ENCODE data around the gene PRSS21.

Gene PRSS21

DNA sequence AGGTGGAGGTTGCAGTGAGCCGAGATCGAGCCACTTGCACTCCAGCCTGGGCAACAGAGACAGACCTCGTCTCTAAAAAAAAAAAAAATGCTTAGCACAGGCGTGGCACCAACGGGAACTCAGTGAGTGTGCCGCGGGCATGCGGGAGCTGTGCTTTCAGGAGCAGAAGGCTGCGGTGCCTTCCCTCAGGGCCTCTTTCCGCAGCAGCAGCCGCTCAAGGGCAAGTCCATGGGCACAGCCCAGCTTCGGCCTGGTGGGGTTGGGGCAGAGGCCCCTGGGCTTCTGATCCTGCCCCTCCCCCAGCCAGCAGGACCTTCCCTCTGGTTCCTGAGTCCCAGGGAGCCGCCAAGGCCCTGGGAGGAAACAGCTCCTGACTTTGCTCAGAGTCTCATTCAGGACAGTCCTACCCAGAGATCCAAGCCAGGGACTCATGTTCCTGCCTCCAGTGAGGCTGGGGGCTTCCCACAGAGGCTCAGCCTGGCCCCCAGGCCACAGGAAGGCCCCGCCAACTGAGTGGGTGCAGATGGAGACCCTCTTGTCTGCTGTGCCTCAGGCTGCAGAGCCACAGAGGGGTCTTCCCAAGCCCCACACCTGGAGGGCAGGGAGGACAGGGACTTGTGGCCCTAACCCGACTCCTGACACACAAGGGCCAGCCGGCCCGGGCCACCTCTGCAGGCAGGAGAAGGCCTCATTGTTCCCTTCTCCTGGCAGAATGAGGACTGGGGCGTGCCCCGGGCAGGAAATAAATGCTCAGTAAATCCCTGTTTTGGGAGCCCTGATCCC is 9.7 kb downstream of the PRSS21 start:
- DNase-seq, result no peak

DNA sequence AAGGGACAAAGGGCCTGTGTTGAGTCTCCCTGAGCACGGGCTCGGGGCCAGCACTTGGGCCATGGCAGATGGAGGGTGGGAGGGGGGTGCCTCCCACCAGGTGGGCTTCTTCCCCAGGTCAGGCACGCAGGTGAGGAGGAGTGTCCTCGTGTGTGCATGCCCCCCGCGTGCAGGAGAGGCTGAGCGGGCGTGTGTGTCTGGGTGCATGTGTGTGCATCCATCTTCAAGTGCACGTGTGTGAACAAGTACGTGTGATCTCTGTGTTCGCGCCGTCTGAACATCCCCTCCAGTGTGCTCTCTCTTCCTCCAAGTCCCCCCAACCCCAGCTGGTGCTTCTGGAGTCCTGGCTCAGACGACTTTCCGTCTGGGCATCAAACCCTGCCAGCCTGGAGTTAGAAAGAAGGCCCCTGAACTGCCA is 10.3 kb downstream of the PRSS21 start:
- DNase-seq, result no peak

DNA sequence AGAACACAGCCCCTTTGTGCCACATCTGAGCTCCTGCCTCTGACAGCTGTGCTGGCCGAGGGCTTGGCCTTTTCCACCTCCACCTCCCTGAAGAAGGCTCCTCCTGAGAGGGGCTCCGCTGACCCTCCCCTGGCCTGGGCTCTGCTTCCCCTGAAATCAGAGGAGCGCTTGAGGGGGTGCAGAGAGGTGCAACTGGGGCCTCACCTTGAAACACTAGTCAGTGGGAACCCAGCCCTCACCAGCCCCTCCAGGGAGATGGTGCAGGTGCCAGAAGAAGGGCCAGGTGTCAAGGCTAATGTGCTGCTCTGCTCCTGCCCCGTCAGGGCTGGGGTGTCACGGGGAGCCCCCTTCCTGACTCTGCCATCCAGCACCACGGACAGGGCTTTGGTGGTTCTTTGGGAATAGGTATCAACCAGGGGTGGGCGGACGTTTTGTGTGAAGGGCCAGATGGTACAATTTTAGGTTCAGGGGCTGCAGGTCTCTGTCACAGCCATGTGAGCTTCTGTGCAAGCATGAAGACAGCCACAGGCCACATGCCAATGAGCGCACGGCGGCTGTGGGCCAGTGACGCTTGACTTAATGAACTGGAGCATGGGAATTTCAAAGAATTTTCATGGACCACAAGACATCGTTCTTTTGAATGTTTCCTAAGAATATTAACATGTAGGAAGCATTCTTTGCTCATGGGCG is 10.9 kb downstream of the PRSS21 start:
- no peak for DNase-seq

DNA sequence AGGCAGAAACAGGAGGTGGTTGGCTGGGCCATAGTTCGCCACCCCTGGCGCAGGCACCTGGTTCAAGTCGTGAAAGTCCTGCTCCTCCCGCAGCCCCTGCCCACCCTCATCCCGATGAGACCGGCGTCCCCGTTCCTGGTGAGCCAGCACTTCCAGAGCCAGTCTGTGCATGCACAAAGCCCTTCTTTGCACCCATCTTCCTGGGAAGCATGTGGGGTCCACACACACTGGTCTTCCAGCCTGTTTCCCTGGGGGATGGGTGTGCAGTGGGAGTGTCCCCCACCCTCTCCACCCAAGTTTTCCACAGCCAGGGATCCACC is 11.4 kb downstream of the PRSS21 start:
- no peak for DNase-seq

DNA sequence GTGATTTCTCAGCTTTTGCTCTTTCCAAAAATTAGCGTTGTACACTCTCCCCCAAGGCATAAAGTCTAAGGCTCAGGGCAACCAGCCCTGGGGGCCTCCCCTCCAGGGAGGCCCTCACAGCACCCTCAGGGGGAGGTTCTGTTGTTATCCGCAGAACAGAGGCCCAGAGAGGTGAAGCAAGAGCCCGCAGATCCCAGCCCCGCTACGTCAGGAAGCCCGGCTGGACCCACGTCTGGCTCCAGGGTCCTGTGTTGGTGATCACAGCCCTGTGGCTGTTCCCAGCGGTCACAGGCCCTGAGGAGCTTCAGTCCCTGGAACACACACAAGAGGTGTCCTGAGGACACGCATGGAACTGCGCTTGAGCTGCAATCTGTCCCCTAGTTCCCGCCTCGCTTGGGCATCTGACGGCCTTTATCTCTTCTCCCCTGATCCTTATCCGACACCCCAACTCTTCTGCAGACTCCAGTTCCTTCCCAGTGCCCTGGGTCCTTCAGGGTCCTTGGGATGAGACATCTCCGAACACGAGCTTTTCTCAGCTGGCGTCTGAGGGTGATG is 11.9 kb downstream of the PRSS21 start:
- no peak for DNase-seq

DNA sequence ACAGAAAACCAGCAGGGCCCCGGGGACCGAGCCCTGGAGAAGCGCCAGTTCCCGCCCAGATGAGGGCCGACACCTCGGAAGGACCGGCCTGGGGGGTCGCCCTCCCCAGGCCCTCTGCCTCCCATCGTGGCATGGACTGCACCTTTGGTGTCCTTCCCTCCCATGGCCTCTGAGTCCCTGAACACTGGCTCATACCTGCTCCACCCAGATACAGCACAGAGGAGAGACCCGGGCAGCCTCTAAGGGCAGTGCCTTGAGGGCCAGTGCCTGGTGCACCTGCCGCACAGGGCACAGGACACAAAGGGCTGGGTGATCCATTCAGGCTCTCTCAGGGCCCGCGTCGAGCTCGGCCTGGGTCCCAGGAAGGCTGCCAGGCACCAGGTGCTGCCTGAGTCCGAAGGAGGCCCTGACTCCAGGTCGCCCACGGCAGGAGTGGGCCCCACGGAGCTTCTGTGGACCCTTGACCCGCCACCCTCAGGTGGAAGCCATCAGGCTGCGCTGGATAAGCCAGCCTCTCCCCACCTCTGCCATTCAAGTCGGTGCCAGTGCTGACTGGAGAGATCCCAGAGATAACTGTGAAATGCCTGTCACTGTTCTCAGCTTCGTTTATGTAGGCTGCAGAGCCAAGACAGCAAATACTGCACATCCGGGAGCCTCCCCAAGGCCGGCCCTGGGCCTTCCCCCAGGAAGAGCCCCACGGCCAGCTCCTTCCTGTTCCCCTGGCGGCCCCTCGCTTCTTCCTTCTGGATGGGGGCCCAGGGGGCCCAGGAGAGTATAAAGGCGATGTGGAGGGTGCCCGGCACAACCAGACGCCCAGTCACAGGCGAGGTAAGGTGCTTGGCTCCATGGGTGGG is 12.7 kb downstream of the PRSS21 start, which contains the start of gene ZG16B:
TSS of gene ZG16B (plus strand) at position 803 of the 854 bp plus-strand sequence. CDS start 139 bp downstream, outside the sequence.
- DNase-seq, result no peak

DNA sequence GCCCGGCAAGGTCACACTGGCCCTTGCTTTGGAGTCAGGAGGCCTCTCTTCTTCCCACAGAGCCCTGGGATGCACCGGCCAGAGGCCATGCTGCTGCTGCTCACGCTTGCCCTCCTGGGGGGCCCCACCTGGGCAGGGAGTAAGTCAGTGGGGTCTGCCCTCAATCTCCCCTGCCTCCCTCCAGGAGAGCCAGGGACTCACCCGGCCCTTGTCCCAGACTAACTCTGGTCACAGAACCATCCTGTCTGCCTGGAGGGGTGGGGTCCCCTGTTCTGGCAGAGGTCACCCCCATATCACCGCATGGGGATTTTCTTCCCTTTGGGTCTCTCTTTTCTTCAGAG is 13.3 kb downstream of the PRSS21 start:
- DNase-seq, result no peak

DNA sequence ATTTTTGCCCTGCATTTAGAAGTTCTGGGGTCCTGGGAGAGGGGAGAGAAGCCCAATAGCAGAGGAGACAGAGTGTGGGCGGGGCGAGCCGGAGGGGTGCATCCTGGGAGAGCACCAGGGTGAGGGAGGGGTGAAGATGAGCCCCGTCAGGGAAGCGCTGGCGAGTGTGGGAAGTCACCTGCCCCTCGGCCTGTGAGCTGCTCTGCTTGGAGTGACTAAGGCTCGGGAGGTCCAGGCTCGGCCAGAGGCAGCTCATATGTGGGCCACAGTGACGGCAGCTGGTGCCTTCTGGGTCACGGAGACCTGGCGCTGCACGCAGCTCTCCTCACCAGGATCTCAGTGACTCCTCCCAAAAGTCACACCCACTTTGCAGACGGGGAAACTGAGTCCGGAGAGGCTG is 14.2 kb downstream of the PRSS21 start:
- no peak for DNase-seq

DNA sequence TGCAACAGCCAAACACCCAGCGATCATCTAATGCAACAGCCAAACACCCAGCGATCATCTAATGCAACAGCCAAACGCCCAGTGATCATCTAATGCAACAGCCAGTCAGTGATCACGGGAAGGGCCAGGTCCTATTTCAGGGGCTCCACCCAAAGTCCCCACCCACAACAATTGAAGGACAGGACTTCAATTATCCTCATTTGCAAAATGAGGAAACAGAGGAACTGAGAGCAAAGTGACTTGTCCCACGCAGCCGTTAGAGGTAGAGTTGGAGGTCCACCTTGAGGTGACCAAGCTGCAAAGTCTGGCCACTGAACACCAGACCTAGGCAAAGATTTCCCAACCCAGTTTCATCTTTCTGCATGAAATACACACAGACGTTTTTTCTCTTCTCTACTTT is 16.7 kb downstream of the PRSS21 start:
- DNase-seq, result no peak

DNA sequence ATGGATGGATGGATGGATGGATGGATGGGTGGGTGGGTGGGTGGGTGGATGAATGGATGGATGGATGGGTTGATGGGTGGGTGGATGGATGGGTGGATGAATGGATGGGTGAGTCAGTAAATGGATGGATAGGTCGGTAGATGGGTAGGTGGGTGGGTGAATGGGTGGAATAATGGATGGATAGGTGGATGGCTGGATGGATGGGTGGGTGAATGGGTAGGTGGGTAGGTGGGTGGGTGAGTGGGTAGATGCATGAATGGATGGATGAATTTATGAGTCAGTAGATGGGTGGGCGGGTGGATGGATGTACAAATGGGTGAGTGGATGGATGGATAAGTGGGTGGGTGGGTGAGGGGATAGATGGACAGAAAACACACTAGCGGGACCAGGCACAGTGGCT is 17.9 kb downstream of the PRSS21 start:
- no peak for DNase-seq

DNA sequence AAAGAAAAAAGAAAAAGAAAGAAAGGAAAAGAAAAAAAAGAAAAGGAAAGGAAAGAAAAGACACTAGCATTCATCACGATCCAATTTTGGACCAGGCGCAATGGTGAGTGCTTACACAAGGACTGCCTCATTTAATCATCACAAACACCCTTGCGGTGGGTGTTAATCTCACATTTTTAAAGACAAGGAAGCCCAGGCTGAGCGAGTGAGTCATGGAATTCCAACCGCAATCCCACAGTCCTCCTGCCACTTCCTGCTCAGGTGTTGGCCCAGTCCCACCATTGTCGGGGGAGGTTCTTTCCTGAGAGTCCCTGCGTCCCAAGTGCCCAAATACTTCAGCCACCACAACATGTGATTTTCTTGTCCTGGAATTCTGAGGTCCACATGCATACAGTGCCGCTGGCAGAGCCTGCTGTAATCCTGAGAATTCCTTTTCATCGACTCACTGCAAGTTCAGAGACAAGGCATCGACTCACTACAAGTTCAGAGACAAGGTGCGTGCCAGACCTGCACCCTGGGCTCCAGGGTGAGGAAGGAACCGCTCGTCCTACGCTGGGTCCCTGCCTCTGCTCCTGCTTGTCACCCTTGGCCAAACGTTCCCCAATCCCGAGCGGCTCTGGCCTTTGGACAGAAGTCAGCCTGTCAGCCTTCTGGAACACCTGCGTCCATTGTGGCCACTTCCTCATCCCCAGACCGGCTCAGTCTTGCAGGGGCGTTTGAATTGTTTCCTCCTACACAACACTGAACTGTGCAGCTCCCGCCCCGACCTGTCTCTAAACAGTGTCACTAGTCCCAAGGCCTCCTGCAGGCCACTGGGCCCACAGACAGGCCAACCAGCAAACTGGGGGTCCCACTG is 18.8 kb downstream of the PRSS21 start:
- DNase-seq, result no peak

DNA sequence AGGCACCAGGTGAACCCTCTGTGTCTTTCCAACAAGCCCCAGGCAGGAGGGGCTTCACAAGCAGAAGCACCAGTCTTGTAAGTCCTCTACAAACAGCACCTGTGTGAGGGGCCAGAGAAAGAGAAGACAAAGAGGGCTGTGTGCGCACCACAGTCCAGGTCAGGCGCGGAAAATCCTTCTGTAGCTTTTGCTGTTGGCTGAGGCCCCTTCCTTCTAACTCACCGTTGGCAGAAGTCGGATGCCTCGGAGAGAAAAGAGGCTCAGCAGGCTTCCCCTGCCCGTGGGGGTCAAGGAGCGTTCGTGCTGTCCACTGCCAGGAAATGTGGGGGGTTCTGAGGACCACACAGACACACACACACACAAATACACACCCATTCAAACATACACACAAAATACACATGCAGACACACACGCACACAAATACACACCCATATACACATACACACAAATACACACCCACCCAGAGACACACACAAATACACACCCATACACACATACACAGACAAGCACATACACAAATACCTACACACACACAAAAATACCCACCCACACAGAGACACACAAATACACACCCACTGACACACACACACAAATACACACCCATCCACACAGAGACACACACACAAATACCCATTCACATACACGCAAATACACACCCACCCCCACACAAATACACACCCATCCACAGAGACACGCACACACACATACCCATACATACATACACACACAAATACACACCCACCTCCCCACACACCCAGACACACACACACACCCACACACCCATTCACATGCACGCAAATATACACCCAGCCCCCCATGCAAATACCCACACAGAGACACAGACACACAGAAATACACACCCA is 19.8 kb downstream of the PRSS21 start:
- no peak for DNase-seq

DNA sequence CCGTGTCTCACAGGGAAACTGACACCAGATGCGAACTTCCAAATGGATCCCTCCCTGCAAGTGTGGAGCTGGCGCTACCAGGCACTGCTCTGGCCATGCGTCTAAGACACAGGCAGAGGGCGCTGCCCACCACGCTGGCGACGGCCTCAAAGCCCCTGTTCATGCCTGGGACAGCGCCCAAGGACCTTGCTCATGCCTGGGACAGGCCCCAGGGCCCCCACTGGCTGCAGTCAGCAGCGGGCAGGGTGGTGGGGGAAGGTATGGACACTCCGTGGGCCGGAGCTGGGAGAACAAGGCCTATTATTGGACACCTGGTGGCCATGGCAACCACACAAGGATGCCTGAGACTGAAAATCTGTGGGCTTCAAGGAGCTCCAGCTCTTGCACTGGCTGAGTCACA is 21.9 kb downstream of the PRSS21 start:
- DNase-seq, result peak; percentile 67

DNA sequence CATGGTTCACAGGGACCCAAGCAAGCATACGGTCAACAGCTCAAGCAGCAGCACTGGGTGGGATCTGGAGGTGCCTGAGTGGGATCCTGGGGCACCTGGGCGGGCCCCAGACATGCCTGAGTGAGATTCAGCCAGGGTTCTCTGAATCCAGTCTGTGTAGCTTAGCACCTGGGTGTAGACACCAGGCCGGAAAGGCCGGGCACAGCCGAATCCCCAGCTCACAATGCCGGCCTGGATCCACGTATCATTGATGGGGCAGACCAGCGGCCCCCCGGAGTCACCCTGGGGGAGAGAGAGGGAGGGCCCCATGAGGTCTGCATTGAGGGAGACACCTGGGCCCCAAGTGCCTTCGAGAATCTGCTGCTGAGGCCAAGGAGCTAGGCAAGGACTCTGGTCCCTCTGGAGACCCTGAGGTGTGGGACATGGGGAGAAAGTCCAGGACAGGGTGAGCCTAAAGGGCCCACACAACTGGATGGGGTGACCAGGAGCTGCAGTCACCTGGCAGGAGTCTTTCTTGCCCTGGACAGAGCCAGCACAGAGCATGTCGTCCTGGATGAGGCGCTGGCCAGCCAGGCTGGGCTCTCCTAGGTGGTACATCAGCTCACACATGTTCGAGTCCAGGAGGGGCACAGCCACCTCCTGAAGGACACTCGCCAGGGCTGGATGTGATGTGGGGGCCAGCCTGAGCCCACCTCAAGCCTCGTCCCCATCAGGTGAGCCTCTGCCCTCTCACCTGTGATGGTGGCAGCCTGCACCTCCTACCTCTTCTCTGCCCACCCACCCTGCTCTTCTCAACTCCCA is 22.8 kb downstream of the PRSS21 start:
- no peak for DNase-seq

DNA sequence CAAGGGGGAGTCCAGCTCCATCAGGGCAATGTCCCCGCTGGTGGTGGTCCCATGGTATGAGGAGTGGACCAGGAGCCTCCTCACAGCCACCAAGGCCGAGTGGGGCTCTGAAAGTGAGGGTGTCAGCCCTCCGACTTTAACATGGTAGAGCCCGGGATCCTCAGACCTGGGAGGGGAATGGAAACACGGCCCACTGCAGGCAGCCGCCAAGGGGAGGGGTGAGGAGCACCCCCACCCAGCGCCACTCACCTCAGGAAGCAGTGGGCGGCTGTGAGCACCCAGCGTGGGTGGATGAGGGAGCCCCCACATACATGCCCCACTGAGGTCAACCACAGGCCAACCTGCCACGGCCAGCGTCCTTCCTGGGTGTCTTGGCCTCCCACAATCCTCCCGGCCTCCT is 23.9 kb downstream of the PRSS21 start:
- DNase-seq, result no peak

DNA sequence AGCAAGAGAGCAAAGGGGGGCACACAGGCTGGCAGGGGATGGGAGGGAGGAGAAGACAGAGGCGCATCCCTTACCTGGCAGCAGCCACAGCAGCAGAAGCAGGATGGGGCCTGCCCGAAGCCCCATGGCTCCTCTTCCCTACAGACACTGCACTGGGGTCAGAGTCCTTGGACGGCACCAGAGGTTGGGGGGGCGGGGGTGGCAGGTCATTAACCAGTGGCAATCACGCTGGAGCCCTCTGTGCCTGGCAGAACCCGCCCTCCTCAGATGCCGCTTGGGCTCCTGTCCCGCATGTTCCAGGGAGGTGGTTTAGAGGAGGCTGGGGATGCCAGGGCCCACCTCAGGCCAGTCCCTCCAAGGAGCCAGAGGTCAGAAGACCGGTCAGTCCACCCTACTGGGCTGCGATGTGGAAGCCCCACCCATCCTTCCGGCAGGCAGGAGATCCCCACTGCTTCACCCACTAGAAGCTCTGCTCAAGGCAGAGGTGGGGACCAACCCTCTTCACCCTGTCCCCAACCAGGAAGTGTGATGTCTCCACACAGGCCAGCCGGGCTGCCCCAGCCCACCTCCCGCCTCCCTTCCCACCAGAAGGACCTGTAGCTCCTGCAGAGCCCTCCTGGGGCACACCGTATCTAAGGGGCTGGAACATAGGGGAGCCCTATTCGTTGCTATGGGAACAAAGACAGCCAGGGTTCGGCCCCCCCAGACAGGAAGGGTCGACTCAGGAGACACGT is 24.7 kb downstream of the PRSS21 start:
- DNase-seq, result no peak

DNA sequence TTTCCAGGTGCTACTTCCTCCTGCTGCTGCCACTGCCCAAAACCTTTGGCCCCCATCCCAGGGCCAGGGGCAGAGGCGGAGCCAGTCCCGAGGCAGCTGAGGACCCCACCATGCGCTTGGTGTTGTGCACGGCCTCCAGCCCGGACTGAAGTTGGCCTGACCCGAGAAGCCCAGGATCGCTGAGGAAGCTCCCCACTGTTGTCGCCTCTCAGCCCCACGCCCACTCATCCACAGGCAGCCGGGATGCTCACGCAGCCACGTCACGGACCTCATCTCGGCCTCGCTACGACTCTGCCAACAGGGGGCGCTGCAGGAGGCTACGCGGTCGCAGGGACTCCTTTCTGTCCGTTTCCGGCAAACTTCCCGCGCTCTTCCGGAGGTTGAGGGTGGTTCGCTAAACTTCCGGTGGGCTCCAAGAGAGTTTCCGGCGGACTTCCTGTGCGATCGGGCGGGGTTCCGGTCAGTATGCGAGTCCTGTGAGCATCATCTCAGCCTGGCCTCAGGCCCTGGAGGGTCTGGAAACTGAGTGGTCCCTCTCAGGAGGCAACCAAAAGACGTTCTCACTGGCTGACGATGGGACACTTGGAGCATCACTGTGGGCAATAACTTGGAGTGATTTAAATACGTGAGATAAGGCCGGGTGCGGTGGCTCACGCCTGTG is 25.4 kb downstream of the PRSS21 start:
- DNase-seq, result peak; percentile 82

DNA sequence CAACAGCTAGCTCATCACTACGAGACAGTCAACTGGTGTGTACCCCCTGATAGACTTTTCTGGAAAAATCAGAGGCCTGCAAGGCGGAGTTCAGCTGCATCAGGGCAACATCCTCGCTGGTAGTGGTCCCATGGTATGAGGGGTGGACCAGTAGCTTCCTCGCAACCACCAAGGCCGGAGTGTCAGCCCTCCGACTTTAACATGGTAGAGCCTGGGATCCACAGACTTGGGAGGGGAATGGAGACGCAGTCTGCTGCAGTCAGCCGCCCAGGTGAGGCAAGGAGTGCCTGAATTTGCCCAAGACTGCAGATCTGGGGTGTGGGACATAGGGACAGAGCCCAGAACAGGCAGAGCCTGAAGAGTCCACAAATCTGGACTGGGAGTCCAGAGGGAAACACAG is 26.5 kb downstream of the PRSS21 start:
- no peak for DNase-seq

DNA sequence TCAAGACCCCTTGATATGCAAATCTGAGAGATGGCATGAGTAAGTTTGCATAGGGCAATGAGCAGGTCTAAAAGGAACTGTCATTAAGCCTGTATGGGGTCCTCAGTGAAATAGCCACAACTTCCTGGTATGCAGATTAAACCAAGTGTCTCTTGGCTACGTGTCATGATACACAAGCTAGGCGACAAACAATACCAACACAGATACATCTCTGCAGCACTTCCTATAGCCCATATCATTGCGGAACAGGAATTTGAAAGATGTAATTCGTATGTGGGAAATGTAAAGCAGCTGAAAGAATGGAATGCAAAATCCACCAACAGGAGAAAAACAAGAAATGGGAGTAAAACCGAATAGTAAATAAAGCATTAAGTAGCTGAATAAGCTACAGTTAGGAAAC is 28.1 kb downstream of the PRSS21 start:
- no peak for DNase-seq

All from hematopoietic multipotent progenitor cell treated with erythropoietin and hydrocortisone succinate and interleukin-3 and kit ligand, for 8 days (in vitro differentiated cells).